BE2C (cell line): ENCODE data around the gene IGF2R.
"Not testable (repeated sequence)": the region's sequence is repeated elsewhere in the genome, so short reads cannot be mapped to it uniquely, and the experiment has no call there.

Experiments
- DNase-seq: peaks from one replicate; pipeline ENCODE4 v3.0.0-alpha.2; 2020
- H3K27me3 ChIP-seq: fragments of 250-450 bp; sonication (Bioruptor Pico); 2 replicates; pipeline ENCODE4 v1.5.1; 2020; ENCODE audit warnings: mild to moderate bottlenecking
- H3K36me3 ChIP-seq: fragments of 250-450 bp; sonication (Bioruptor Pico); 2 replicates; pipeline ENCODE4 v1.5.1; 2020; ENCODE audit warnings: mild to moderate bottlenecking
- H3K4me1 ChIP-seq: fragments of 250-450 bp; sonication (Bioruptor Pico); 2 replicates; pipeline ENCODE4 v1.5.1; 2020
- H3K4me3 ChIP-seq: 2 replicates; pipeline ENCODE4 v1.5.1; 2011; ENCODE audit warnings: low read depth, low read length
- H3K9me3 ChIP-seq: fragments of 250-450 bp; sonication (Bioruptor Pico); 2 replicates; pipeline ENCODE4 v1.5.1; 2020
- TF ChIP-seq, protein P1 (sequence below): IDR thresholded peaks from 2 replicates; pipeline ENCODE4 v1.5.1; 2012; ENCODE audit warnings: mild to moderate bottlenecking, low read depth, low read length

IGF2R gene

DNA sequence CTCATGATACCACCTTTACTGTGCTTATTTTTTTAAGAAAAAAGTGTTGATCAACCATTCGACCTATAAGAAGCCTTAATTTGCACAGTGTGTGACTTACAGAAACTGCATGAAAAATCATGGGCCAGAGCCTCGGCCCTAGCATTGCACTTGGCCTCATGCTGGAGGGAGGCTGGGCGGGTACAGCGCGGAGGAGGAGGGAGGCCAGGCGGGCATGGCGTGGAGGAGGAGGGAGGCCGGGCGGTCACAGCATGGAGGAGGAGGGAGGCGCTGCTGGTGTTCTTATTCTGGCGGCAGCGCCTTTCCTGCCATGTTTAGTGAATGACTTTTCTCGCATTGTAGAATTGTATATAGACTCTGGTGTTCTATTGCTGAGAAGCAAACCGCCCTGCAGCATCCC is 137.1 kb downstream of the IGF2R start:
- peaks cover 7% of the 10 kb centered on the region for H3K36me3 ChIP-seq
- no peaks in the 10 kb centered on the region for H3K27me3 ChIP-seq
- H3K4me3 ChIP-seq = no peak overlapping the region
- H3K4me1 ChIP-seq = no peaks in the 10 kb centered on the region
- DNase-seq = no peak
- no peaks in the 10 kb centered on the region for H3K9me3 ChIP-seq
- TF ChIP-seq, protein P1, sequence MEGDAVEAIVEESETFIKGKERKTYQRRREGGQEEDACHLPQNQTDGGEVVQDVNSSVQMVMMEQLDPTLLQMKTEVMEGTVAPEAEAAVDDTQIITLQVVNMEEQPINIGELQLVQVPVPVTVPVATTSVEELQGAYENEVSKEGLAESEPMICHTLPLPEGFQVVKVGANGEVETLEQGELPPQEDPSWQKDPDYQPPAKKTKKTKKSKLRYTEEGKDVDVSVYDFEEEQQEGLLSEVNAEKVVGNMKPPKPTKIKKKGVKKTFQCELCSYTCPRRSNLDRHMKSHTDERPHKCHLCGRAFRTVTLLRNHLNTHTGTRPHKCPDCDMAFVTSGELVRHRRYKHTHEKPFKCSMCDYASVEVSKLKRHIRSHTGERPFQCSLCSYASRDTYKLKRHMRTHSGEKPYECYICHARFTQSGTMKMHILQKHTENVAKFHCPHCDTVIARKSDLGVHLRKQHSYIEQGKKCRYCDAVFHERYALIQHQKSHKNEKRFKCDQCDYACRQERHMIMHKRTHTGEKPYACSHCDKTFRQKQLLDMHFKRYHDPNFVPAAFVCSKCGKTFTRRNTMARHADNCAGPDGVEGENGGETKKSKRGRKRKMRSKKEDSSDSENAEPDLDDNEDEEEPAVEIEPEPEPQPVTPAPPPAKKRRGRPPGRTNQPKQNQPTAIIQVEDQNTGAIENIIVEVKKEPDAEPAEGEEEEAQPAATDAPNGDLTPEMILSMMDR = no peak

GRCh38 chr6:160106701-160107100 is 137.8 kb downstream of the IGF2R start:
- H3K4me1 ChIP-seq = no peaks in the 10 kb centered on the region
- no peak for DNase-seq
- peaks cover 7% of the 10 kb centered on the region for H3K36me3 ChIP-seq
- TF ChIP-seq, protein P1 = no peak
- H3K27me3 ChIP-seq = no peaks in the 10 kb centered on the region
- H3K9me3 ChIP-seq = no peaks in the 10 kb centered on the region
- H3K4me3 ChIP-seq = no peak overlapping the region

GRCh38 chr6:160108077-160108476 is 139.2 kb downstream of the IGF2R start:
- TF ChIP-seq, protein P1 = no peak
- H3K36me3 ChIP-seq = peaks cover 7% of the 10 kb centered on the region

DNA sequence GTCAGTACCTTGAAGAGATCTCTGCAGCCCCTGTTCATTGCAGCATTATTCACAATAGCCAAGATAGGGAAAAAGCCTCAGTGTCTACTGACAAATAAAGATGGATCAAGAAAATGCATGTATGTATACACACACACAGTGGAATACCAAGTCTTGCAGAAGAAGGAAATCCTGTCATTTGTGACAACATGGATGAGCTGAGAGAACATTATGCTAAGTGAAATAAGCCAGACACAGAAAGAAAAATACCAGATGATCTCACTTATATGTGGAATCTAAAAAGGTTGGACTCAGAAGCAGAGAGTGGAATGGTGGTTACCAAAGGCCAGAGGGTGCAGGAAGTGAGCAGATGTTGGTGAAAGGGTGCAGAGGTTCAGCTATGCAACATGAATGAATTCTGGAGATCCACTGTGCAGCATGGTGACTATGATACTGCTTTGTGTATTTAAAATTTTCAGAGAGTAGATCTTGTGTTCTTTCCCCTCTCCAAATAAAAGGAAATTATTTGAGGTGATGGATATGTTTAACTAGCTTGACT is 141.8 kb downstream of the IGF2R start:
- Histone ChIP-seq H3K4me1 (no peaks in the 10 kb centered on the region; the same call in 1 of the 2 replicates), H3K4me3 (no peak overlapping the region), H3K36me3 (no peaks in the 10 kb centered on the region), H3K27me3 (no peaks in the 10 kb centered on the region), H3K9me3 (no peaks in the 10 kb centered on the region)
- TF ChIP-seq, protein P1 = no peak
- no peak for DNase-seq

More at GRCh38 chr6:160108077-160108476, 139.2 kb downstream of the IGF2R start:
- Histone ChIP-seq H3K27me3 (no peaks in the 10 kb centered on the region), H3K4me3 (no peak overlapping the region), H3K4me1 (no peaks in the 10 kb centered on the region; the same call in 1 of the 2 replicates), H3K9me3 (no peaks in the 10 kb centered on the region)
- no peak for DNase-seq

GRCh38 chr6:160111806-160112205 is 142.9 kb downstream of the IGF2R start:
- no peak overlapping the region for H3K4me3 ChIP-seq
- no peaks in the 10 kb centered on the region; the same call in 1 of the 2 replicates for H3K4me1 ChIP-seq
- TF ChIP-seq, protein P1 = no peak
- H3K9me3 ChIP-seq = no peaks in the 10 kb centered on the region
- DNase-seq = no peak
- H3K36me3 ChIP-seq = no peaks in the 10 kb centered on the region
- no peaks in the 10 kb centered on the region for H3K27me3 ChIP-seq

DNA sequence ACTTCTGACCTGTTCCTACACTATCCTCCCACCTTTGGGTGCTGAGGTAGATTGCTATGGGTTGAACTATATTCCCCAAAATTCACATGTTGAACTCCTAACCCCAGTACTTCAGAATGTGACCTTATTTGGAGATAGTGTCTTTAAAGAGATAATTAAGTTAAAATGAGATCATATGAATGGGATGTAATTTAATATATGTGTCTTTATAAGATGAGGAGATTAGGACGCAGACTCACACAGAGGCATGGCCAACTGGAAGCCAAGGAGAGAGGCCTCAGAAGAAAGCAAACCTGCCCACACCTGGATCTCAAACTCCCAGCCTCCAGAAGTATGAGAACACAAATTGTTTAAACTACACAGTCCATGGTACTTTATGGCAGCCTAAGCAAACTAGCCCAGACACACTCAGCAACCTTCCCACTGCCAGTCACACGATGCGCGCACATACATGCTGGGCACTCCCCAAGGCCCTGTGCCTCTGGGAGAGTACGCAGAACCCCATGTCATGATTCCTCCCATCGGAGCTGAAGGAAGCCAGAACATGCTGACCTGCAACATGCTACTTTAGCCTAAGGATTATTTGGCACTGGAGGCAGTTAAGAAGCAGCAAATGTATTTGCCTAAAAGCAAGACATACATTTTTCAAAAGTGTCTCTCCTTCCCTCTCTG is 143.9 kb downstream of the IGF2R start:
- no peak for DNase-seq
- Histone ChIP-seq H3K9me3 (no peaks in the 10 kb centered on the region), H3K4me3 (no peak overlapping the region), H3K36me3 (no peaks in the 10 kb centered on the region), H3K27me3 (no peaks in the 10 kb centered on the region), H3K4me1 (no peaks in the 10 kb centered on the region; the same call in 1 of the 2 replicates)
- TF ChIP-seq, protein P1 = no peak

DNA sequence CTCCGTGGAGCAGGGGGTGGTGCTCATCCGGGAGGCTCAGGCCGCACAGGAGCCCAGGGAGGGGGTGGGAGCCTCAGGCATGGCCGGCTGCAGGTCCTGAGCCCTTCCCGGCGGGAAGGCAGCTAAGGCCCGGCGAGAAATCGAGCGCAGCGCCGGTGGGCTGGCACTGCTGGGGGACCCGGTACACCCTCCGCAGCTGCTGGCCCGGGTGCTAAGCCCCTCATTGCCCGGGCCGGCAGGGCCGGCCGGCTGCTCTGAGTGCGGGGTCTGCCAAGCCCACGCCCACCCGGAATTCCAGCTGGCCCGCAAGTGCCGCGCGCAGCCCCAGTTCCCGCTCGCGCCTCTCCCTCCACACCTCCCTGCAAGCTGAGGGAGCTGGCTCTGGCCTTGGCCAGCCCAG is 145.7 kb downstream of the IGF2R start:
- not testable (repeated sequence) for H3K9me3 ChIP-seq, DNase-seq, H3K4me3 ChIP-seq, H3K27me3 ChIP-seq, H3K36me3 ChIP-seq, H3K4me1 ChIP-seq
